ENCODE data around the gene XYLB.

The XYLB gene

DNA sequence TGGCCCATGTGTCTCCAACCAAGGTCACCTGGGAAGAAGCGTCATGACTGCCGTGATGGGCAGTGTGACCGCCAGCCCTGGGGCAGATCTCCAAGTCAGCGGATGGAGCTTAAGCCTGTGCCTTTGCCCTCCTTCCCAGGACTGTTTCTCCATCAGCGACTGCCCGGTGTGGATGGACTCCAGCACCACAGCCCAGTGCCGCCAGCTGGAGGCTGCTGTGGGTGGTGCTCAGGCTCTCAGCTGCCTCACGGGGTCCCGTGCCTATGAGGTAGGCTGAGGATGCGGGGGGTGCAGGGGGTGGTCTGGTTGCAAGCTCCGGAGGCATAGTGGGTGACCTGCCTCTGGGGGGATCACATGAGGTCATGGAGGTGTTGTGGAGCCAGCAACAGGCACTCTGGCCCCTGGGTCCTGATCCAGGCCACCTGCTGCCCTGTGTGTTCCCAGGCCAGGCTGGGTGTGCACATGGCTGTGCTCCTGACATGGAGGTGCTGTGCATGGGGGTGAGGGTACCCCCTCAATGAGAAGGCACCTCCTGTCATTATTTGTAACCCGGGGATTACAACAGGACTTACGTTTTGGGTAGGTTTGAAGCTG, 19.0 kb downstream of the XYLB start:
- no peak for DNase-seq

GRCh38 chr3:38366082-38366481, 19.5 kb downstream of the XYLB start:
- no peak for DNase-seq

DNA sequence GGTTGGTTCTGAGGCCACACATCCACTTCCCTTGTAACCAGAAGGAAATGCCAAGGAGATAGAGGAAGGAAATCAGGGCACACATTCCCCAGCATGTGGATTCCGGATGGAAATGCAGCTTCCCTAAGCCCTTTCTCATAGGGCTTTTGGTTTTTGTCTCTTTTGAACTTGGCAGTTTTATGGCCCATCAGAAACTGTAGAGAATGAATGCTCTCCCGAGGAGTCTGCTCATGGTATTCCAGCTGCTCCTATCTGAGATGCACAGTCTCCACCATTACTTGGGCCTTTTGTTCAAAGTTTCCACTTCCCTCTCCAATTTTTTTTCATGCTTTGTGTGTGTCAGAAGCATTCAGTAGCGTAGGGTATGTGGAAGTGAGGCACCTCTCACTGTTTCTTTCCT, 21.2 kb downstream of the XYLB start:
- DNase-seq, result no peak

DNA sequence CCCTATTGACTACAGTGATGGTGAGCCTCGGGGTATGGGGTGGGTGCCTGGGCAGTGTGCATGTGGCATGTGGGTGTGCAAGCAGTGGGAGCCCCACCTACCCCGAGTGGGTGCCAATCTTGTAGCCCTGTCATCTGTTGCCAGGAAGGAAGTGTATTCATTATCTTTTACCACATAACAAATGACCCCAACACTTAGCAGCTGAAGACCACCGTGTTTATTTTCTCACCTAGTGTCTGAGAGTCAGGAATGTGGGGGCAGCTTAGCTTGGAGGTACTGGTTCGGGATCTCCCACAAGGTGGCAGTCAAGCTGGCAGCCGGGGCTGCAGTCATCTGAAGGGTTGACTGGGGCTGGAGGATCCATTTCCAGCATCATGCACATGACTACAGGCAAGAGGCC, 21.7 kb downstream of the XYLB start:
- no peak for DNase-seq

GRCh38 chr3:38369186-38369585, 22.6 kb downstream of the XYLB start:
- no peak for DNase-seq

DNA sequence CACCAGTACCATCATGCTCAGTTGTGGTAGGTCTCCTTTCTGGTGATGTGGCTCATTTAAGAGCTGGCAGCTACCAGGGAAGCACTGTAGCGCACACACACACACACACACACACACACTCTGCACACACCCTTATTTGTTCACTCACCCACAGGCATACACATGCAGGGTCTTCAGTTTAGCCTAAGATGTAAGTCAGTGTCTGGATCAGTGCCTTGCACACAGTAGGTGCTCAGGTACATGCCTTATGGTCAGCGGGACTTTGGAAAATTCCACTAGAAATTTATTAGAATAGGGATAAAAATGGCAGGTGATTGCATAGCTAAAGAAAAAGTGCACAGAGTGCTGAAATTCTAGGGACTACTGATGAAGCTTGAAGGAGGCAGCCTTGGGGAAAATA, 23.6 kb downstream of the XYLB start:
- no peak for DNase-seq

DNA sequence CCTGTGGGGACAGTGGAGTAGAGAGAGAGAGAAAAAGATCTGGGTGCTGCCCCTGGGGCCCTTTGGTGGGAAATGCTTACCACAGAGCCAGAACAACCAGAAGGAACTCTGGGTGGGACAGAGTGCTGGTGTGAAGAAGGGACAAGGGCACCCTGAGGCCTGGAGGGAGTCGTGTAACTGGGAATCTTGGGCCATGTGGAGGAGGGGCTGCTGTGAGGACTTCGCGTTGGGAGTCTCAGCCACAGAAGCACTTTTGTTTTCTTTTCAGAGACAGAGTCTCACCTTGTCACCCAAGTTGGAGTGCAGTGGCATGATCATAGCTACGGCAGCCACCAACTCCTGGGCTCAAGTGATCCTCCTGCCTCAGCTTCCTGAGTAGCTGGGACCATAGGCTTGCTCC, 24.3 kb downstream of the XYLB start:
- no peak for DNase-seq

- no peak for DNase-seq
Observed at GRCh38 chr3:38371541-38372213, 25.1 kb downstream of the XYLB start.

- no peak for DNase-seq
Observed at GRCh38 chr3:38372214-38372601, 25.6 kb downstream of the XYLB start.

- no peak for DNase-seq
Observed at GRCh38 chr3:38374221-38374620, 27.6 kb downstream of the XYLB start.

DNA sequence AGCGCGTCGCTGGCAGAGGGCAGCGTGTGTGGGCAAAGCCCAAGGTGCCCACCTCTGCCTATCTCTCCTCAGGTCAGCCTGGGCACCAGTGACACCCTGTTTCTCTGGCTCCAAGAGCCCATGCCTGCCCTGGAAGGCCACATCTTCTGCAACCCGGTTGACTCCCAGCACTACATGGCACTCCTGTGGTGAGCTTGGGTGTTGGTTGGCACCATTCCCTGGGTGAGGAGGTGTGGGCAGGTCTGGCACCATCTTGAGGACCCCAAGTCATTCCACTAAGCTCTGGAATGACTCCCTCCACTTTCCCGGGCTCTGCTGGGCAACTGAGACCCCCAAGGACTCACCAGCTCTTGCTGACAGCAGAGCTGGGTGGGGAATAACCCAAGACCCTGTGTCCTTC, 28.5 kb downstream of the XYLB start:
- DNase-seq, result no peak

- DNase-seq, result no peak
Observed at GRCh38 chr3:38375488-38376097, 29.0 kb downstream of the XYLB start.

- DNase-seq, result no peak
Observed at GRCh38 chr3:38376098-38376816, 29.7 kb downstream of the XYLB start.

GRCh38 chr3:38379201-38379770, 32.7 kb downstream of the XYLB start:
- DNase-seq, result no peak

DNA sequence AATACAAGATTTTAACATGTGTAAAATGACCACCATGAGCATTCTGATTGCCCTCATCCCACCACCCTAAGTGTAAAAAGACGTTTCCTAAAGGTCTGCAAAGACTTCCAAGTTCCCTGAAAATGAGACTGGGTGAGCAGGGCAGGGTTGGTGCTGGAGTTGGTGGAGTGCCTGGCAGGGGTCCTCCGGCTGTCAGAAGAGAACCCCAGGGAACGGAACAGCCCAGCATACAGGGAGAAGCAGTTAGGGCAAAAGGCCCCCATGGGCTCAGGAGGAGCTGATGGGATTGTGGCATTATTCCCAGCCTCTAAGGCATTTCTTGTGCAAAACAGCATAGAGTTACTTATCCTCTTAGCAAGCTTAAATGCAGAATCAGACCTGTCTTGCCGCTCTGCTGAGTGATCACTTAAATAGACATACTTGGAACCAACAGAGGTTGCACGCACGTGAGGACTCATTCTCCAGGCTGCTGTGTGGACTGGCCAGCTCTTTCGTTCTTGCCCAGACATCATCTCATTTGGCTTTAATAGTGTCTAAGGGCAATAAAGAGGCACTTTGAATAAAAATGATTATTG, 36.0 kb downstream of the XYLB start:
- DNase-seq, result no peak

DNA sequence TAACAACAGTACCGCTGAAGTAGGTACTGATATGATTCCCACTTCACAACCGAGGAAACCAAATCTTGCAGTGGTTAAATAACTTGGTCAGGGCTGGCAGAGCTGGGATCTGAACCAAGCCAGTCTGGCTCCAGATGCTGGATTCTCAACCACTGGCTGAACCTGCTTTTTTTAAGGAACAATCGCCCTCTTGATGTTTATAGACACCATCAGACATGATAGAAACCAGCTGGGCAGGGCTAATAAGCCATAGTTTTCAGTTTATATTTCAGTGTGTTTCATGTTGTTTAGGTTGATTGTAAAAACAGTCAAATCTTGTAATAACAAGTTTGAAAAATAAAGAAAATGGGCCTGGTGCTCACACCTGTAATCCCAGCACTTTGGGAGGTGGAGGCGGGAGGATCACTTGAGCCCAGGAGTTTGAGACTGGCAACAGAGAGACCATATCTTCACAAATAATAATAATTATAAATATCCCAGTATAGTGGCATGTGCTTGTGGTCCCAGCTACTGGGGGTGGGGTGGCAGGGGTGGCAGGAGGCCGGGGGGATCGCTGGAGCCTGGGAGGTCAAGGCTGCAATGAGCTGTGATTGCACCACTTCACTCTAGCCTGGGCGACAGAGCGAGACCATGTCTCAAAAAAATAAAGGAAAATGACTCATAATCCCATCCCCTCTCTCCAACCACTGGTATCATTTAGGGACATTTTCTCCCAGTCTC, 36.7 kb downstream of the XYLB start:
- no peak for DNase-seq

DNA sequence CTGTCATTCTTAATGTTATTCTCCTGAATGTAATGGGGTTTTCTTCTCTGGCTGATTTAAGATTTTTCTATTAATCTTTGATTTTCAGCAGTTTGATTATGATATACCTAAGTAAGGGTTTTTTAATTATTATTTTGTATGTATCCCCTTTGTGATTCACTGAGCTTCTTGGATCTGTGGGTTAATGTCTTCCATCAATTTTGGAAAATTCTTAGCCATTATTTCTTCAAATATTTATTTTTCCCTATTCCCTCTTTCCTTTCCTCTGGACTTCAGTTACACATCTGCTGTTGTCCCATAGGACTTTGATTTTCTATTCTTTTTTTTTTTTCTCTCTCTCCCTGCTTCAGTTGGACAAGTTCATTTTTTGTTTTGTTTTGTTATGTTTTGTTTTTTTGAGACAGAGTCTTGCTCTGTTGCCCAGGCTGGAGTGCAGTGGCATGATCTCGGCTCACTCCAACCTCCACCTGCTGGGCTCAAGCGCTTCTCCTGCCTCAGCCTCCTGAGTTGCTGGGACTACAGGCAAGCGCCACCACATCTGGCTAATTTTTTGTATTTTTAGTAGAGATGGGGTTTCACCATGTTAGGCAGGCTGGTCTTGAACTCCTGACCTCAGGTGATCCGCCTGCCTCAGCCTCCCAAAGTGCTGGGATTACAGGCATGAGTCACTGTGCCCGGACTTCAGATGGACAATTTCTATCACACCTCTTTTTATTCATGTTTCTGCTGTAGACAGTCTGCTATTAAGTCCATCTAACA, 40.6 kb downstream of the XYLB start:
- DNase-seq, result no peak

GRCh38 chr3:38387862-38388261, 41.3 kb downstream of the XYLB start:
- DNase-seq, result no peak

DNA sequence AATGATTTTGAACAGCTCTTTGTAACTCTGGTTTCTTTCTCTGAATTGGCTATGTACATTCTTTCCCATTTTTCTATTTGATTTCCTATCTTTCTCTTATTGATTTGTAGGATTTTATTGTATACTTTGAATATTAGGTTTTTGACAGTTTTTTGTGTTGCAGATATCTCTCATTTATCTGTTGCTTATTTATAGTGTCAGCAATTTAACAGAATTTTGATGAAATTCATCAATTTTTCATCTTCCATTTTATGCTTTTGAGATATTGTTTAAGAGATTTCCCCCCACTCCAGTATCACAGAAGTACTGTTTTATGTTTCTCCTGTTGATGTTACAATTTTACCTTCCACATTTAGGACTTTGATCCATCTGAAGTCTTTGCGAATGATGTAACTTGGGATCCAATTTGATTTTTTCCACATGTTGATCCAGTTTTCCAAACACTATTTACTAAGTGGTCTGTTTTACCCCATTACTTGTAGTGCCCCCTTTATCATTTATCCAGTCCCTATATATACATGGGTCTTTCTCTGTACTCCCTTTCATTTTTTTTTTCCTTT, 46.1 kb downstream of the XYLB start:
- DNase-seq, result no peak

- DNase-seq, result no peak
Observed at GRCh38 chr3:38396239-38396638, 49.7 kb downstream of the XYLB start.

GRCh38 chr3:38396861-38397260, 50.3 kb downstream of the XYLB start:
- DNase-seq, result no peak
